DOHH2 (cell line): Measurements from ENCODE around the gene ZNF629.

Experiments used
- H3F3A ChIP-seq: fragments of 200-600 bp; sonication (generic), shearing (Covaris generic); 2 replicates; pipeline ENCODE4 v1.6.0; 2016; ENCODE audit warnings: antibody characterized with exemption, mild to moderate bottlenecking; ENCODE audit not compliant: control insufficient read depth, insufficient read depth
- H3K27ac ChIP-seq: fragments of 200-600 bp; sonication (generic); 2 replicates; pipeline ENCODE4 v1.5.1; 2014; ENCODE audit warnings: low read depth, mild to moderate bottlenecking, low read length, moderate library complexity
- H3K27me3 ChIP-seq: fragments of 200-600 bp; sonication (generic); 2 replicates; pipeline ENCODE4 v1.6.1; 2014; ENCODE audit warnings: mild to moderate bottlenecking, low read length, mixed read lengths; ENCODE audit not compliant: control insufficient read depth
- H3K36me3 ChIP-seq: fragments of 200-600 bp; sonication (generic); 2 replicates; pipeline ENCODE4 v1.6.1; 2014; ENCODE audit warnings: mild to moderate bottlenecking, low read length, moderate library complexity, mixed read lengths; ENCODE audit not compliant: control insufficient read depth
- H3K4me1 ChIP-seq: fragments of 200-600 bp; sonication (generic); 2 replicates; pipeline ENCODE4 v1.6.1; 2014; ENCODE audit warnings: mild to moderate bottlenecking, low read length, mixed read lengths; ENCODE audit not compliant: control insufficient read depth
- H3K4me2 ChIP-seq: fragments of 200-600 bp; sonication (generic); 2 replicates; pipeline ENCODE4 v1.6.0; 2014; ENCODE audit warnings: mild to moderate bottlenecking, low read length, moderate library complexity
- H3K4me3 ChIP-seq: fragments of 200-600 bp; sonication (generic); 2 replicates; pipeline ENCODE4 v1.5.1; 2014; ENCODE audit warnings: mild to moderate bottlenecking, low read length, mixed read lengths
- H3K79me2 ChIP-seq: fragments of 200-600 bp; sonication (generic); 2 replicates; pipeline ENCODE4 v1.6.1; 2014; ENCODE audit warnings: mild to moderate bottlenecking, low read length, mixed read lengths; ENCODE audit not compliant: control insufficient read depth
- H3K9me2 ChIP-seq: fragments of 200-600 bp; sonication (generic); replicated peaks from 2 replicates; pipeline ENCODE4 v1.6.1; 2014; ENCODE audit warnings: mild to moderate bottlenecking, low read length, mixed read lengths; ENCODE audit not compliant: control insufficient read depth
- H3K9me3 ChIP-seq: fragments of 200-600 bp; sonication (generic); 2 replicates; pipeline ENCODE4 v1.6.1; 2014; ENCODE audit warnings: antibody characterized with exemption, low read length, mixed read lengths; ENCODE audit not compliant: control insufficient read depth, insufficient read depth
- H4K20me1 ChIP-seq: fragments of 200-600 bp; sonication (generic); 2 replicates; pipeline ENCODE4 v1.6.0; 2014; ENCODE audit warnings: low read depth, mild to moderate bottlenecking, antibody characterized with exemption, low read length, moderate library complexity; ENCODE audit not compliant: control insufficient read depth, insufficient read depth
- CTCF ChIP-seq: fragments of 200-600 bp; sonication (generic); IDR thresholded peaks from one replicate; pipeline ENCODE4 v1.5.1; 2014; ENCODE audit warnings: antibody characterized with exemption, mild to moderate bottlenecking, low read depth, low read length; ENCODE audit not compliant: poor library complexity, severe bottlenecking
- EZH2phosphoT487 ChIP-seq: fragments of 200-600 bp; sonication (generic); IDR thresholded peaks from 2 replicates; pipeline ENCODE4 v1.6.1; 2017; ENCODE audit warnings: borderline replicate concordance, mild to moderate bottlenecking, antibody characterized with exemption, low read length, moderate library complexity, mixed read lengths

ZNF629 gene

GRCh38 chr16:30782486-30783279, 4.3 kb downstream of the ZNF629 start:
- Histone ChIP-seq H3K4me1 (peaks cover 16% of the 10 kb centered on the region), H3K36me3 (peaks cover 15% of the 10 kb centered on the region), H4K20me1 (no peaks in the 10 kb centered on the region), H3K4me3 (no peak overlapping the region), H3K9me2 (no peaks in the 10 kb centered on the region), H3F3A (no peaks in the 10 kb centered on the region), H3K27ac (no peak overlapping the region), H3K27me3 (no peaks in the 10 kb centered on the region), H3K79me2 (peaks cover 21% of the 10 kb centered on the region), H3K9me3 (no peaks in the 10 kb centered on the region), H3K4me2 (no peak overlapping the region)
- TF ChIP-seq CTCF: no peak
- TF ChIP-seq EZH2phosphoT487: no peak

GRCh38 chr16:30780549-30780948, 6.5 kb downstream of the ZNF629 start:
- Histone ChIP-seq H3K36me3 (peaks cover 19% of the 10 kb centered on the region), H4K20me1 (no peaks in the 10 kb centered on the region), H3K27ac (no peak overlapping the region)

GRCh38 chr16:30780021-30780420, 7.0 kb downstream of the ZNF629 start:
- Histone ChIP-seq H3F3A (no peaks in the 10 kb centered on the region), H3K4me3 (no peak overlapping the region), H3K4me2 (no peak overlapping the region), H3K9me2 (no peaks in the 10 kb centered on the region), H4K20me1 (no peaks in the 10 kb centered on the region), H3K36me3 (peaks cover 19% of the 10 kb centered on the region), H3K27ac (no peak overlapping the region), H3K79me2 (peaks cover 15% of the 10 kb centered on the region), H3K4me1 (peaks cover 14% of the 10 kb centered on the region), H3K9me3 (no peaks in the 10 kb centered on the region), H3K27me3 (no peaks in the 10 kb centered on the region)
- TF ChIP-seq EZH2phosphoT487 (no peak), CTCF (no peak)

More at GRCh38 chr16:30780549-30780948, 6.5 kb downstream of the ZNF629 start:
- Histone ChIP-seq H3K9me2 (no peaks in the 10 kb centered on the region), H3K4me3 (no peak overlapping the region), H3F3A (no peaks in the 10 kb centered on the region), H3K27me3 (no peaks in the 10 kb centered on the region), H3K4me2 (no peak overlapping the region), H3K9me3 (no peaks in the 10 kb centered on the region), H3K79me2 (peaks cover 19% of the 10 kb centered on the region), H3K4me1 (peaks cover 16% of the 10 kb centered on the region)
- TF ChIP-seq CTCF (no peak), EZH2phosphoT487 (no peak)
